ENCODE measurements around the gene MARS2.
"Not testable (repeated sequence)": the region's sequence is repeated elsewhere in the genome, so short reads cannot be mapped to it uniquely, and the experiment has no call there.

GRCh38 chr2:197695971-197696370, 9.2 kb upstream of the MARS2 start:
- not testable (repeated sequence) for TF ChIP-seq RFX5 (IDR thresholded peaks at IDR 0.05); POLR2A (IDR thresholded peaks at IDR 0.05; ENCODE audit: low read length); CTCF (IDR thresholded peaks at IDR 0.05); SMC3 (IDR thresholded peaks at IDR 0.05); ZSCAN20 (CRISPR knock-in tag; IDR thresholded peaks at IDR 0.05); NR3C1 (IDR thresholded peaks at IDR 0.05); HES2 (IDR thresholded peaks at IDR 0.05); MAZ (IDR thresholded peaks at IDR 0.05; ENCODE audit: borderline replicate concordance, low read depth, low read length); CHD4 (IDR thresholded peaks at IDR 0.05; ENCODE audit: borderline replicate concordance)
